ENCODE measurements around the gene TUBGCP3.

The TUBGCP3 gene

DNA sequence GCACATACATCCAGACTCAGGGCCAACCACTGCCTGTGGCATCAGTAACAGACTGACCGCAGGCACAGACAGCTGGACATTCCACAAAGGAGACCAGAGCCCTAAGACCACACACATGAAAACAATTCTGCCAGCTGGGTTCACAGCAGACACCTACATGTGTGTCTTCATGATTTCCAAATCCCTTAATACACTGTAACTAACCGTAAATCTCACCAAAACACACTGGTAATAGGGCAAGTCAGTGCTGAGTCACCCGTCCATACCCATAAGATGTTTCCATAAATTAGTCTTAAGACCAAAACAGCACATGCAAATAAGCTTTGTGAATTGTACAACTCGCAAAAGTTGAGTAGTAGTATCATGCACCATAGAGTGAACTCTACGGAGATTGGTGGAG is 65.4 kb downstream of the TUBGCP3 start:
- no peak for DNase-seq (ENCODE audit: low spot score)
- TF ChIP-seq, protein P1, sequence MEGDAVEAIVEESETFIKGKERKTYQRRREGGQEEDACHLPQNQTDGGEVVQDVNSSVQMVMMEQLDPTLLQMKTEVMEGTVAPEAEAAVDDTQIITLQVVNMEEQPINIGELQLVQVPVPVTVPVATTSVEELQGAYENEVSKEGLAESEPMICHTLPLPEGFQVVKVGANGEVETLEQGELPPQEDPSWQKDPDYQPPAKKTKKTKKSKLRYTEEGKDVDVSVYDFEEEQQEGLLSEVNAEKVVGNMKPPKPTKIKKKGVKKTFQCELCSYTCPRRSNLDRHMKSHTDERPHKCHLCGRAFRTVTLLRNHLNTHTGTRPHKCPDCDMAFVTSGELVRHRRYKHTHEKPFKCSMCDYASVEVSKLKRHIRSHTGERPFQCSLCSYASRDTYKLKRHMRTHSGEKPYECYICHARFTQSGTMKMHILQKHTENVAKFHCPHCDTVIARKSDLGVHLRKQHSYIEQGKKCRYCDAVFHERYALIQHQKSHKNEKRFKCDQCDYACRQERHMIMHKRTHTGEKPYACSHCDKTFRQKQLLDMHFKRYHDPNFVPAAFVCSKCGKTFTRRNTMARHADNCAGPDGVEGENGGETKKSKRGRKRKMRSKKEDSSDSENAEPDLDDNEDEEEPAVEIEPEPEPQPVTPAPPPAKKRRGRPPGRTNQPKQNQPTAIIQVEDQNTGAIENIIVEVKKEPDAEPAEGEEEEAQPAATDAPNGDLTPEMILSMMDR (IDR thresholded peaks at IDR 0.05; ENCODE audit: extremely low read depth, missing control alignments), result no peak

GRCh38 chr13:112521073-112521685 is 66.8 kb downstream of the TUBGCP3 start:
- TF ChIP-seq, protein P1 (IDR thresholded peaks at IDR 0.05; ENCODE audit: extremely low read depth, missing control alignments), result no peak
- DNase-seq (ENCODE audit: low spot score), result no peak

DNA sequence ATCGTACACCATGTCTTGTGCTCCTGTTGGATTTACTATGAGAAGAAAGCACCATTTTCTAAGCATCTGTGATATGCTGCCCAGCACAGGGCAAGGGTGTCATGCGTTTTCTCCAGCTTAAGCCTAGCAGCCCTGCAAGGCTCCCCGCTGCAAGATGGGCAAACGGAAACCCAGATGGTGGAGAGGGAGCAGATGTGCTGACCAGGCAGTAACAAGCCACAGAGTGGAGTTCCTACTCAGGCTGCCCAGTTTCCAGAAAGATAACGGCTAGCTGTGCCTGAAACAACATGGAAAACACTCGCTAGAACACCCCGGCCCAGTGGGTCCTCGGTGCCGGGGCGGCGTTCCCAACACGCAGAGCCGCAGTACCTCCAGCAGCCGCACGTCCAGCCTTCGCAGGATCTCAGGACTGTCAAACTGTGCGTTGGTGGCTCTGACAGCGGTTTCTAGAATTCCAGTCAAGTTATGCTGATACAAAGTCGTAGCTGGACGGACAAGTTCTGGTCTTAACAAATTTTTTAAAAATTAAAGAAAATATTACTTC is 68.4 kb downstream of the TUBGCP3 start:
- TF ChIP-seq, protein P1 (IDR thresholded peaks at IDR 0.05; ENCODE audit: extremely low read depth, missing control alignments), result no peak
- no peak for DNase-seq (ENCODE audit: low spot score)

DNA sequence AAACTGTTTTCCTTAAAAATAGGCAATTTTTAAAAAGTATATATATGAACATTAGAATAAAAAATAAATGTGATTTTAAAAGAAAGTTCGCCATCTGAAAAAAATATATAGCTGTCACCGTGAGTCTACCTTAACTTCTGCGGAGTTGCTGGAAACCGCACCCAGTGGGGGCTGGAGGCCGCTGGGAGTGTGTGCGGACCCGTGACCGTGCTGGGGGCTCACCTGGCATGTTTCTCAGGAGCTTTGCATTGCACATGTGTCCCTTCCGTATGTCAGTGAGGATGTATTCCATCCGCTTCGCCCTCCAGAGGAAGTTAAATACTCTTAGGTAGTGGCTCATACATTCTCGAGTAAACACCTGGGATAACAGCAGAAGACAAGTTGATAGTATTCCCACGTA is 71.7 kb downstream of the TUBGCP3 start:
- TF ChIP-seq, protein P1 (IDR thresholded peaks at IDR 0.05; ENCODE audit: extremely low read depth, missing control alignments), result no peak
- DNase-seq (ENCODE audit: low spot score), result no peak

GRCh38 chr13:112513761-112514160 is 74.2 kb downstream of the TUBGCP3 start:
- TF ChIP-seq, protein P1 (IDR thresholded peaks at IDR 0.05; ENCODE audit: extremely low read depth, missing control alignments), result no peak

DNA sequence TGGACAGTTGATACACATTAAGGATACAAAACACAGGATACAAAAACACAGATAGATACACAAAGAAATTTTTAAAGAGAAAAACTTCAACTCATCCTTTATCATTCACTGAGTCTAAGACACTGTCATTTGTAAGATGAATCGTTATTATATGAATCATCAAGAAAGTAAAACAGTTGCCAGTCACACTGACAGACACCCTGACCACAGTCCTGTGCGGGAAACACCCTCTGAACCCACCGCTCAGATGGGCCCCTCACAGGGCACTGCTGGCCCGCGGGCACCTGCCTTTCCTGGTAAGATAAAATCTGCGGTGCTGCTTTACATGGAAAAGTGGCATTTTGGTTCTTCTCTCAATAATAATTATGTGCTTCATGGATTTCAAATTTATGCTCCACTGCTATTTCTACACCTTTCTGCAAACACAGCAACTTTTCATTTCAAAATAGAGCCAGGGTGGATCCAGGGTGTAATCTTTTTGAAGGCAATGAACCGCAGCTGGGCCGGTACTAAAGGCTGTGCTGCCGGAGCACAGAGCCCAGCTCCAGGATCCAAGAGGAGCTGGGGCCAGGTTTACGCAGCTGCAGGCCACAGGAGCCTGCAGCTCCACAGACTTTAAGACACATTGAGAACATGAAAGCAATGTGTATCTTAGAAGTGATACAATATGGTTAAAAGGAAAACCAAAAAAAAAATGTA is 76.8 kb downstream of the TUBGCP3 start:
- DNase-seq (ENCODE audit: low spot score), result no peak
- TF ChIP-seq, protein P1 (IDR thresholded peaks at IDR 0.05; ENCODE audit: extremely low read depth, missing control alignments), result no peak

More at GRCh38 chr13:112513761-112514160, 74.2 kb downstream of the TUBGCP3 start:
- DNase-seq (ENCODE audit: low spot score), result no peak
